HG03060 (cell line): ENCODE data around the gene POLR1D.

Experiments used
- ATAC-seq: cut with Tn5 transposase; IDR thresholded peaks from one replicate; pipeline ENCODE4 v1.9.1; 2021; ENCODE audit warnings: low read depth, moderate number of reproducible peaks; ENCODE audit not compliant: unreplicated experiment

The POLR1D gene

GRCh38 chr13:27636589-27637288 lies 15.0 kb downstream of the POLR1D start:
- no peak for ATAC-seq

GRCh38 chr13:27637289-27637626 lies 15.6 kb downstream of the POLR1D start:
- no peak for ATAC-seq

GRCh38 chr13:27638001-27638400 lies 16.3 kb downstream of the POLR1D start:
- no peak for ATAC-seq

GRCh38 chr13:27638521-27638920 lies 16.8 kb downstream of the POLR1D start:
- no peak for ATAC-seq

- no peak for ATAC-seq
Observed at GRCh38 chr13:27639186-27639585, 17.5 kb downstream of the POLR1D start.

GRCh38 chr13:27641711-27642502 lies 20.2 kb downstream of the POLR1D start:
- no peak for ATAC-seq

- no peak for ATAC-seq
Observed at GRCh38 chr13:27643334-27644132, 21.8 kb downstream of the POLR1D start.

- ATAC-seq: no peak
Observed at GRCh38 chr13:27644302-27644701, 22.6 kb downstream of the POLR1D start.

GRCh38 chr13:27650312-27650711 lies 28.6 kb downstream of the POLR1D start:
- no peak for ATAC-seq

GRCh38 chr13:27654059-27654458 lies 32.4 kb downstream of the POLR1D start:
- ATAC-seq: no peak

- ATAC-seq: no peak
Observed at GRCh38 chr13:27654816-27655215, 33.1 kb downstream of the POLR1D start.

- no peak for ATAC-seq
Observed at GRCh38 chr13:27657724-27658123, 36.0 kb downstream of the POLR1D start.

GRCh38 chr13:27658546-27658945 lies 36.9 kb downstream of the POLR1D start:
- ATAC-seq: no peak

- no peak for ATAC-seq
Observed at GRCh38 chr13:27659145-27659865, 37.6 kb downstream of the POLR1D start.

GRCh38 chr13:27660511-27660910 lies 38.8 kb downstream of the POLR1D start:
- ATAC-seq: no peak

- no peak for ATAC-seq
Observed at GRCh38 chr13:27661017-27661416, 39.3 kb downstream of the POLR1D start.

- no peak for ATAC-seq
Observed at GRCh38 chr13:27662738-27663470, 41.2 kb downstream of the POLR1D start.

GRCh38 chr13:27663947-27664346 lies 42.3 kb downstream of the POLR1D start:
- no peak for ATAC-seq

- ATAC-seq: no peak
Observed at GRCh38 chr13:27665333-27665732, 43.6 kb downstream of the POLR1D start.

- ATAC-seq: no peak
Observed at GRCh38 chr13:27665761-27666160, 44.1 kb downstream of the POLR1D start.
